Embryonic facial prominence (tissue), 1 donor: Measurements from ENCODE around the gene HNRNPR.
"Not testable (repeated sequence)": the region's sequence is repeated elsewhere in the genome, so short reads cannot be mapped to it uniquely, and the experiment has no call there.

Experiments used
- DNase-seq: peaks from one replicate; pipeline ENCODE4 v3.0.0-alpha.2; 2016; ENCODE audit errors: extremely low spot score

HNRNPR gene

GRCh38 chr1:23330846-23331245, 13.2 kb downstream of the HNRNPR start:
- DNase-seq = no peak

DNA sequence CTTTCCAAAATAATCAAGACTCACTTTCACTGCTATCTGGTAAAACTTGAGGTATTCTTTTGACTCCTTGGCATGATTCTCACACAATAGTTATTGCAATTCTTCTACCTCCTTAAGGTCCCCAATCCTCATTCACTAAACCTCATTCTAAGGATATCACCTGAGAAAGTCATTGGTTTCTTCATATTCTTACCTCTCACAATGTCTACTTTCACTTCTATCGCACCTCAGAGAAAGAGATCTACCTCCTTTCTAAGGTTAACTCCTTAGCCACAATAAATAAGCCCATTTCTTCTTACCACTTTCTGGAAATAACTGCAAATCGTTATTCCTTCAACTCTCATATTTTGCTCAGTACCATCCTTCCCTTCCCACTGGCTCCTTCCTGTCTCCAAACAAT, 18.7 kb downstream of the HNRNPR start:
- no peak for DNase-seq

- DNase-seq = no peak
Measured at GRCh38 chr1:23322770-23323169, 21.3 kb downstream of the HNRNPR start.

- not testable (repeated sequence) for DNase-seq
Measured at GRCh38 chr1:23310280-23310679, 33.8 kb downstream of the HNRNPR start.

DNA sequence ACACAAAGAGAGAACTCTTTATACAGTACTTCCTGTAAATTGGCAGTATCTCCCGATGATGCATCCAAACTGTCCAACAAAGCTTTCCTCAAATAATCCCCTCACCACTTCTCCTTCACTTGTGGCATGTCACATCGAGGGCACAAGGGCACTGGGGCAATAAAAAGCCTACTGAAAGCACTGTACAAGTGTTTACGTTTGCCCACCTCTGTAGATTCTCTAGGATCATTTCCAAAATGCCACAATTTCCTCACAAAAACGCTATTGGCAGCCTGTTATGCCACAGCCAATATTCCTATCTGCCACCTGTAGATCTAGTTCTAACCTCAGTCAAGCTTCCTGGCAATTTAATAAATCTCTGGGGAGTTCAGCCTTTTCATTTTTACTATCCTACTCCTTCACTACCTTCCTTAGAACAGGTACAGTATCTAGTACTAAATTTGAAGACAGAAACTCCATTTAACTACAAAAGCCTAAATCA, 39.9 kb downstream of the HNRNPR start:
- DNase-seq = no peak

DNA sequence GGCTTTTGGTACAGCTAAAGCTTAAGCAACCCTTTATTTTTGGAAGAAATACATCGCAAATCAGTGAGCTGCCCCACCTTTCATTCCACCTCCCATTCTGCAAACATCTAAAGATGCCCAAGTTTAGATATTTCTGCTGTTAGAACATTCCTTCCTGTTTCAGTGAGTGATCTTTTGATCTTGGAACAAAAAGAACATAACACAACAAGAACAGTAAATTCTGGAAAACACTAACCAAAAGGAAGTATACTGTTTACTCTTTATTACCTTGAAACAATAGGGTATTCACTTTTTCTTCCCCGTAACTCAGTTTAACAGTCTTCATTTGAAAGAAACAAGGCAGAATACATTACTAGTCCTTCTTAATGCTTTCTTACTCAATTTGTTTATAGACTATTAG, 40.6 kb downstream of the HNRNPR start:
- DNase-seq = no peak

- no peak for DNase-seq
Measured at GRCh38 chr1:23296931-23297330, 47.2 kb downstream of the HNRNPR start.

GRCh38 chr1:23291706-23292105, 52.4 kb downstream of the HNRNPR start:
- DNase-seq = no peak

DNA sequence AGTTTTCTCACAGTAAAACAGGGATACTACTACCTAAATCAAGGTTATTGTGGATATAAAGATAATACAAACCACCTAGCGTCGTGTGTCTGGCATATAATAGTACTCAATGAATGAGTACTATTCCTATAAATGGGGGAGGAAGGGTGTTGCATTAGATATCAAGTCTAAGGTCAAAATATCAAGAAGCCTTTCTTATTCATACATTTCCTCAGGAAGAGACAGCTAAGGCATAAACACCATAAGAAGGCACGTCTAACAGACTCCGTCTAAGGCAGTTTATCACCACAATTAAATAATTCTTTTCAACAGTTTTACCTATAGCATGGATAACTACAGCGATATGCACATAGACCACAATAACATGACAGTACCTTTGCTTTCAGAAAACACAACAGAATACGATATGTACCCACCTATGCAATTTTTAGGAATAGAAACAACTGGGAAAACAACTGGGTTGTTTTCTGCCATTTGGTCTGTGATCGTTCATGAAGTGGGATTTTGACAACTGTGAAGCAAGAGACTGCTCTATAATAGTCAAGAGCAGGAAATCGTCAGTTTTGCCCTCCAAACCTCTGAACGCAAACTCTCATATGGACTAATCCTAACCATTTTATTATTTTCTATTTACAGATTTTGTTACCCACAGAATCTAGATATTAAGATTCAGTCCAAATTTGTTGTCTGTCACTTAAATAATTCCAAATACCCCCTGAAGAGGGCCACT, 53.1 kb downstream of the HNRNPR start:
- DNase-seq = no peak

- DNase-seq = no peak
Measured at GRCh38 chr1:23288671-23289070, 55.4 kb downstream of the HNRNPR start.

GRCh38 chr1:23288201-23288600, 55.9 kb downstream of the HNRNPR start:
- no peak for DNase-seq

- no peak for DNase-seq
Measured at GRCh38 chr1:23286401-23286800, 57.7 kb downstream of the HNRNPR start.

DNA sequence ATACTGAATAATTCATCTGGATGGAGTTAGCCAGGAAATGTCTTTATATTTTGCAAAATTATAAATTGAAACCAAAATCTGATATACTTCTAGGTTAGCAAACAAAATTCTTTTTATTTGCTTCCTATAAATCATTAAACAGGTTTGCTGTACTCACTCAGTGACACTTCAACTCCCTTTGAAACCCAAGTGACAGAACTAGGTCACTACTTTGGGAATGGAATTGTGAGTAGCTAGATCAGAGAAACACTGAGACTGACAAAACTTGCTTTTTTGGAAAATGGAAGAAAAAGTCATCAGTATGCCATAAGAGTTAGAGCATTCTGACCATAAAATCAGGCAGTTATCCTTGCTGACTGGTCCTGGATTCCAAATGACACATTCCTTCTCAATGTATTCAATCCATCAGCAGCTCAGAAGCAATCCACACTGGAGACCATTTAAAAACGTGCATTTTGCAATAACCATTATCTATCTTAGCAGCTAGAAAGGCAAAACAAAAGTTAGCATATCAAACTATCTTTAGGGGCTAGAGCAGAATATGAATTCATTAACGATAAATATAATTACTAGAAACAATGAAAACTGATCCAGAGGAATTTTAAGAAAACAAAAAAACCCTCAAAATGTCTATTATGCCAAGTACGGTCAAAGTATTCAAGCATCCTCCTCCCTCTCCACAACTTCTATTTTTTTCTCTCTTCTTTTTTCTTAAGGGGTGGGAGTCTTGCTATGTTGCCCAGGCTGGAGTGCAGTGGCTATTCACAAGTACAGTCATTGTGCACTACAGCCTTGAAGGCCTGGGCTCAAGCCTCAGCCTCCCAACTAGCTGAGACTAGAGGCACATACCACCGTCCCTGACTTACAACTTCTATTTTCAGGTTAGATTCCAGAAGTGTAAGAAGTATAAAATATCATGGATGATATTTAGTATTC, 60.1 kb downstream of the HNRNPR start:
- DNase-seq = no peak

- DNase-seq = no peak
Measured at GRCh38 chr1:23282957-23283356, 61.1 kb downstream of the HNRNPR start.

DNA sequence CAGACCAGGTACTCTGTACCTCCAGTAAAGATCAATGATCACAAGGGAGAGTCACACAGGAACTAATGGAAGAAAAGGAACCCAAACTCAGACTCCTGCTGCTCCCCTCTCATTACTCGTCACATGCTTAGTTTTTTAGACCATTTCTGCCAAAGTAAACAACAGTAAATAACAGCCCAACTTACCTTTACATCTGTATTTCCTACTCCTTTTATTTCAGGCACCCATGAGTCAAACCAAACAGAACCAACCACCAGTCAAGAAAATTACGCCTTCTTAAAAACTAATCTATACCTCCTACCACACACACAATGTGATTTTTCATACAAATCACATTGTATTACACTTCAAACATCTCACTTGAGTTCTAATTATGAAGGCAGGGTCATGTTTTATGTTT, 65.4 kb downstream of the HNRNPR start:
- no peak for DNase-seq

- DNase-seq = no peak
Measured at GRCh38 chr1:23276531-23276930, 67.6 kb downstream of the HNRNPR start.

DNA sequence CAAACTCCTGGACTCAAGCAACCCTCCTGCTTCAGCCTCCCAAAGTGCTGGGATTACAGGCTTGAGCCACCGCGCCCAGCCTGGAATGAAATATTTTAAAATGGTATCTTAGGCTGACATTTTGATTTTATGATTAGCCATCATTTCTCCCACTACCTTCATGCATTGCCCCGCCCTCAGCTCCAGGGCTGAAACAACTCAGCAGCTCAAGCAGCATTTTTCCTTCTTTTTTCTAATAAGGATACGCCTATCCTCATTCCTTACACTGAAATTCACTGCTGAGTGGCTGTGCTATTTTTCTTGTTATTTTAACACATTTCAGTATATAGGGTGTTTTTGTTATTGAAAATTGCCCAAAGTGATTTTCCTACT, 70.0 kb downstream of the HNRNPR start:
- DNase-seq = no peak

- DNase-seq = no peak
Measured at GRCh38 chr1:23273450-23274133, 70.5 kb downstream of the HNRNPR start.

DNA sequence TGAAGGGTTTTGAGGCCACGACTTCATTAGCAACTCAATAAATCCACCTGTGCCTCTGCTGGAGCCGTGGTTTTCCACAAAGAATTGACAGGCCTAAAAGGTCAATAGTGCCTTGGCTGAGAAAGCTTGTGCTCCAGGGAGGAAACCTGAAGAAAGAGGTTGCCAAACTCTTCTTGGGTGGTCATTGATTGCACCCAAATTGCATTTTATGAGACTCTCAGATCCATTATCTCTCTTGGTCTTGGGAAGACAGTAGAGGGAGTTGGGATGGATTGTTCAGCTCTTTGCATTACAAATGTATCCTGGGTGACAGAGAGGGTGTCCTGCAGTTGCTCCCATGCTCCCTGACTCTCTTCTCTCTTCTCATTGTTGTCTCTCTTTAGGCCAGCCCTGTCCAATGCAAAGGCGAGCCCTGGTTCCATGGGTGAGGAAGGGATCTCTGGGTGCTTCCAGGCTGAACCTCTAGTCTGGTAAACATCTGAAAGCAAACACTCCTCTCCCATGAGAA, 80.7 kb downstream of the HNRNPR start:
- no peak for DNase-seq

DNA sequence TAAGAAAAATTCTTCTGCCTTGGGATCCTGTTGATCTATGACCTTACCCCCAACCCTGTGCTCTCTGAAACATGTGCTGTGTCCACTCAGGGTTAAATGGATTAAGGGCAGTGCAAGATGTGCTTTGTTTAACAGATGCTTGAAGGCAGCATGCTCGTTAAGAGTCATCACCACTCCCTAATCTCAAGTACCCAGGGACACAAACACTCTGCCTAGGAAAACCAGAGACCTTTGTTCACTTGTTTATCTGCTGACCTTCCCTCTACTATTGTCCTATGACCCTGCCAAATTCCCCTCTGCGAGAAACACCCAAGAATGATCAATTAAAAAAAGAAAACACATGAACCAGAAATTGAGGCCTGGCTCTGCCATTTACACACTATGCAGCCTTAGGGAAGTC, 86.0 kb downstream of the HNRNPR start:
- DNase-seq = not testable (repeated sequence)

GRCh38 chr1:23257371-23257770, 86.7 kb downstream of the HNRNPR start:
- DNase-seq = not testable (repeated sequence)
